K562 (cell line): ENCODE data around the gene MEI4. TPM values are rescaled to one million over a fixed set of nuclear protein-coding genes. Genes with fewer than 3 reads are reported as not detected.

Experiments
- ATAC-seq: fragments of 200-7000 bp; cut with Tn5 transposase; 3 replicates; pipeline ENCODE4 v1.9.1; 2020; ENCODE audit warnings: moderate library complexity
- BruUV-seq: library from RNA; stranded (reverse); fragments of 400-500 nt; replicated peaks from 2 replicates; lab custom pipeline; 2021; lab: Mats Ljungman, UMichigan
- CTCF ChIA-PET: fragments of 300-600 bp; formaldehyde crosslinking; extraction: SDS; loops from one replicate; lab custom pipeline; 2021; ENCODE audit warnings: low intra/inter-chr PET ratio; lab: Yijun Ruan, JAX
- POLR2A ChIA-PET: fragments of 300-600, 350-650 bp; sonication (Branson Sonifier 250); formaldehyde crosslinking; extraction: SDS; loops from one replicate; lab custom pipeline; 2021; ENCODE audit warnings: antibody characterized with exemption, inconsistent platforms; lab: Yijun Ruan, JAX
- DNase-seq, 4 experiments: peaks; one replicate each; pipeline versions ENCODE4 v3.0.0 to v3.0.0-alpha.2; 2011 to 2018; ENCODE audit warnings: low spot score in 3 of 4, mixed read lengths in 3 of 4; ENCODE audit errors: extremely low read depth in 1 of 4
- FAIRE-seq: peaks from 2 replicates; lab custom pipeline; 2011; peaks lifted over from hg19 to GRCh38; lab: Jason Lieb, UNC
- H2AFZ ChIP-seq: 2 replicates; pipeline ENCODE4 v1.6.0; 2011; ENCODE audit warnings: low read depth, low read length, control low read depth, inconsistent platforms
- H3K27ac ChIP-seq: fragments of 200-600 bp; 3 replicates; pipeline ENCODE4 v1.8.0; 2011; ENCODE audit warnings: low read depth, mild to moderate bottlenecking, control low read depth, inconsistent platforms, low read length, moderate library complexity, mixed read lengths; ENCODE audit errors: extremely low read depth
- H3K27me3 ChIP-seq, 2 experiments: fragments of 300-600 bp in 1 of 2; 2 replicates in 1 of 2; 3 replicates in 1 of 2; pipeline versions ENCODE4 v1.6.0 to v1.8.0; 2011; ENCODE audit warnings: inconsistent platforms in 2 of 2, low read length in 2 of 2, mild to moderate bottlenecking in 1 of 2, mixed read lengths in 1 of 2, moderate library complexity in 1 of 2; ENCODE audit not compliant: control insufficient read depth in 2 of 2, insufficient read depth in 2 of 2
- H3K36me3 ChIP-seq: fragments of 300-600 bp; 3 replicates; pipeline ENCODE4 v1.8.0; 2011; ENCODE audit warnings: mild to moderate bottlenecking, low read length, inconsistent platforms; ENCODE audit not compliant: control insufficient read depth, insufficient read depth
- H3K4me1 ChIP-seq, 2 experiments: fragments of 200-600 bp in 1 of 2; replicated peaks in 1 of 2; 2 replicates in 1 of 2; 3 replicates in 1 of 2; pipeline versions ENCODE4 v1.5.1 to v1.8.0; 2011; ENCODE audit warnings: inconsistent platforms in 2 of 2, low read length in 2 of 2, mild to moderate bottlenecking in 1 of 2, mixed read lengths in 1 of 2, moderate library complexity in 1 of 2; ENCODE audit not compliant: control insufficient read depth in 2 of 2, insufficient read depth in 2 of 2
- H3K4me2 ChIP-seq: 2 replicates; pipeline ENCODE4 v1.6.1; 2011; ENCODE audit warnings: low read length, control low read depth, inconsistent platforms, mixed read lengths; ENCODE audit not compliant: insufficient read depth
- H3K4me3 ChIP-seq: fragments of 200-600 bp; sonication (generic), shearing (Covaris generic); 2 replicates; pipeline ENCODE4 v1.5.1; 2016; ENCODE audit warnings: control low read depth, inconsistent platforms
- H3K79me2 ChIP-seq: fragments of 200-600 bp; 3 replicates; pipeline ENCODE4 v1.8.0; 2011; ENCODE audit warnings: low read length, inconsistent platforms; ENCODE audit not compliant: control insufficient read depth, insufficient read depth
- H3K9ac ChIP-seq, 2 experiments: 2 replicates each; pipeline versions ENCODE4 v1.6.0 to v1.6.1; 2011; ENCODE audit warnings: low read depth in 2 of 2, low read length in 2 of 2, control low read depth in 1 of 2, inconsistent platforms in 1 of 2, mild to moderate bottlenecking in 1 of 2, mixed read lengths in 1 of 2; ENCODE audit not compliant: insufficient read depth in 1 of 2
- H3K9me1 ChIP-seq: one replicate; pipeline ENCODE4 v1.6.0; 2011; ENCODE audit warnings: inconsistent platforms, mild to moderate bottlenecking, low read length, moderate library complexity; ENCODE audit not compliant: control insufficient read depth, insufficient read depth
- H3K9me3 ChIP-seq: replicated peaks from 2 replicates; pipeline ENCODE4 v1.5.1; 2011; ENCODE audit warnings: low read depth, low read length, inconsistent platforms; ENCODE audit not compliant: control insufficient read depth, insufficient read depth
- H4K20me1 ChIP-seq: replicated peaks from 2 replicates; pipeline ENCODE4 v1.6.1; 2011; ENCODE audit warnings: low read length, inconsistent platforms, mixed read lengths; ENCODE audit not compliant: control insufficient read depth, insufficient read depth
- E2F8 ChIP-seq: fragments of 450-650 bp; IDR thresholded peaks from 2 replicates; pipeline ENCODE4 v1.7.1; 2018; ENCODE audit warnings: mild to moderate bottlenecking, low read depth; ENCODE audit not compliant: partially characterized antibody
- GATA2 ChIP-seq: sonication (generic); formaldehyde crosslinking; IDR thresholded peaks from 2 replicates; pipeline ENCODE4 v1.4.0; 2020; ENCODE audit warnings: mild to moderate bottlenecking, missing genetic modification reagents
- KDM2B ChIP-seq: fragments of 250-450 bp; sonication (Bioruptor Pico); IDR thresholded peaks from 2 replicates; pipeline ENCODE4 v1.8.0; 2021; ENCODE audit warnings: mild to moderate bottlenecking, moderate library complexity
- MEF2A ChIP-seq: IDR thresholded peaks from 2 replicates; pipeline ENCODE4 v1.6.1; 2011; ENCODE audit warnings: low read depth, mild to moderate bottlenecking, low read length, moderate library complexity; ENCODE audit not compliant: control insufficient read depth
- NFE2L1 ChIP-seq: fragments of 450-650 bp; IDR thresholded peaks from 2 replicates; pipeline ENCODE4 v1.6.1; 2016; ENCODE audit warnings: missing genetic modification characterization, low read depth, mild to moderate bottlenecking, missing compliant biosample characterization, moderate library complexity, borderline replicate concordance
- PML ChIP-seq: IDR thresholded peaks from 2 replicates; pipeline ENCODE4 v1.6.1; 2012; ENCODE audit warnings: low read length, inconsistent platforms
- TRIM24 ChIP-seq, 2 experiments: fragments of 450-650 bp; IDR thresholded peaks; 2 replicates each; pipeline ENCODE4 v1.6.1; 2016
- ZNF311 ChIP-seq: fragments of 250-450 bp; sonication (Bioruptor Pico); IDR thresholded peaks from 2 replicates; pipeline ENCODE4 v1.4.0; 2020; ENCODE audit warnings: mild to moderate bottlenecking, moderate library complexity
- ZNF586 ChIP-seq: fragments of 450-650 bp; formaldehyde crosslinking; conservative IDR thresholded peaks from 2 replicates; pipeline ENCODE4 v1.4.0; 2020; ENCODE audit warnings: mild to moderate bottlenecking, moderate library complexity
- ZNF668 ChIP-seq: fragments of 250-450 bp; sonication (Bioruptor Pico); IDR thresholded peaks from 2 replicates; pipeline ENCODE4 v1.8.0; 2022; ENCODE audit warnings: mild to moderate bottlenecking, inconsistent platforms
- ZNF717 ChIP-seq: fragments of 250-450 bp; sonication (Bioruptor Pico); IDR thresholded peaks from 2 replicates; pipeline ENCODE4 v1.5.0; 2021
- ZSCAN29 ChIP-seq: fragments of 450-650 bp; IDR thresholded peaks from 2 replicates; pipeline ENCODE4 v1.6.1; 2017
- WGBS: fragments of 100-300 bp; shearing (Covaris generic); methylation state at CpG from one replicate; pipeline ENCODE4 v1.1.6; 2016; ENCODE audit warnings: low coverage, mixed read lengths; ENCODE audit not compliant: insufficient coverage; ENCODE audit errors: missing lambda C conversion rate; 5-methylcytosine and 5-hydroxymethylcytosine counted together
- in situ Hi-C: fragments of 300-500 bp; cut with MboI; formaldehyde crosslinking; loops from 4 replicates; pipeline ENCODE4 v1.15.0; 2018; ENCODE audit warnings: inconsistent platforms, mixed read lengths
- intact Hi-C: fragments of 100-400 bp; cut with micrococcal nuclease; formaldehyde crosslinking; loops from 2 replicates; pipeline ENCODE4 v1.14.2; 2022
- polyA plus RNA-seq, 8 experiments: library from polyadenylated mRNA; depleted of rRNA in 4 of 8; stranded (reverse) in 5 of 8; unstranded in 3 of 8; fragments of >200 nt; fragmentation: Nextera tagmentation in 2 of 8; fragmentation: Illumina TruSeq in 1 of 8; extraction: Ambion mirVana in 2 of 8; extraction: Trizol in 1 of 8; gene quantifications; 2 replicates each; pipeline versions ENCODE4 v1.2.1 to v1.2.3, GENCODE V29; 2011 to 2014; ENCODE audit warnings: inconsistent platforms in 1 of 8, missing spikeins in 1 of 8
- total RNA-seq, 7 experiments: library from RNA; depleted of rRNA in 6 of 7; stranded (reverse); fragments of >200 nt in 6 of 7; fragmentation: Illumina TruSeq in 2 of 7; extraction: Trizol in 2 of 7; gene quantifications; 2 replicates each; pipeline versions ENCODE4 v1.2.1 to v1.2.3, GENCODE V29; 2011 to 2021; ENCODE audit warnings: low replicate concordance in 1 of 7
- TF ChIP-seq, protein P1 (sequence below): fragments of 450-650 bp; IDR thresholded peaks from 2 replicates; pipeline ENCODE4 v1.6.1; 2016; ENCODE audit warnings: borderline replicate concordance
- TF ChIP-seq, protein P2 (sequence below): fragments of 450-650 bp; IDR thresholded peaks from 2 replicates; pipeline ENCODE4 v1.6.1; 2016
- TF ChIP-seq, protein P3 (sequence below): fragments of 450-650 bp; conservative IDR thresholded peaks from 2 replicates; pipeline ENCODE4 v1.6.1; 2016; ENCODE audit warnings: missing genetic modification characterization, low read depth, mild to moderate bottlenecking, control low read depth, missing compliant biosample characterization

Gene MEI4
- total and polyA plus RNA-seq, 9 of the 15 experiments (the other 6 are each of a cell fraction or from before 2014, with no cell fraction given), result not detected

DNA sequence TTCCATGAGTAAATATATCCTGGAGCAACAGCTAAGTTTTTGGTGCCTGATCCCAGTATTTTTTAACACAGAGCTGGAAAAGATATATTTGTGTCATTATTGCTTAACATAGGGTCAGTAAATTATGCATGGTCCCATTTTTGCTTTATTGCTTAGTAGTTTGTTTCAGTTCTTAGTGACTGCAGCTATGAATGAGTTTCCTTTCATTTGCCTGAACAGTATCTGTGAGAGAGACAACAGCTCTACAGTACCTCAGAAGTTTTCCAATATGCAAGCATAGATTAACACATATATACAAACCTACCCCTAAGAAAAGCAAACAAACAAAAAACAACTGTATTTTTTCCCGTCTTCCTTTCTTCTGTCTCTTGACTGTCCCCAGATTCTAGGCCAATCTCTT, 160.3 kb downstream of the MEI4 start (continued):
- TF ChIP-seq, protein P1, sequence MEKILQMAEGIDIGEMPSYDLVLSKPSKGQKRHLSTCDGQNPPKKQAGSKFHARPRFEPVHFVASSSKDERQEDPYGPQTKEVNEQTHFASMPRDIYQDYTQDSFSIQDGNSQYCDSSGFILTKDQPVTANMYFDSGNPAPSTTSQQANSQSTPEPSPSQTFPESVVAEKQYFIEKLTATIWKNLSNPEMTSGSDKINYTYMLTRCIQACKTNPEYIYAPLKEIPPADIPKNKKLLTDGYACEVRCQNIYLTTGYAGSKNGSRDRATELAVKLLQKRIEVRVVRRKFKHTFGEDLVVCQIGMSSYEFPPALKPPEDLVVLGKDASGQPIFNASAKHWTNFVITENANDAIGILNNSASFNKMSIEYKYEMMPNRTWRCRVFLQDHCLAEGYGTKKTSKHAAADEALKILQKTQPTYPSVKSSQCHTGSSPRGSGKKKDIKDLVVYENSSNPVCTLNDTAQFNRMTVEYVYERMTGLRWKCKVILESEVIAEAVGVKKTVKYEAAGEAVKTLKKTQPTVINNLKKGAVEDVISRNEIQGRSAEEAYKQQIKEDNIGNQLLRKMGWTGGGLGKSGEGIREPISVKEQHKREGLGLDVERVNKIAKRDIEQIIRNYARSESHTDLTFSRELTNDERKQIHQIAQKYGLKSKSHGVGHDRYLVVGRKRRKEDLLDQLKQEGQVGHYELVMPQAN, result no peak
- TF ChIP-seq NFE2L1 (no peak), ZNF311 (no peak), E2F8 (no peak), ZNF717 (CRISPR knock-in tag) (no peak)

DNA sequence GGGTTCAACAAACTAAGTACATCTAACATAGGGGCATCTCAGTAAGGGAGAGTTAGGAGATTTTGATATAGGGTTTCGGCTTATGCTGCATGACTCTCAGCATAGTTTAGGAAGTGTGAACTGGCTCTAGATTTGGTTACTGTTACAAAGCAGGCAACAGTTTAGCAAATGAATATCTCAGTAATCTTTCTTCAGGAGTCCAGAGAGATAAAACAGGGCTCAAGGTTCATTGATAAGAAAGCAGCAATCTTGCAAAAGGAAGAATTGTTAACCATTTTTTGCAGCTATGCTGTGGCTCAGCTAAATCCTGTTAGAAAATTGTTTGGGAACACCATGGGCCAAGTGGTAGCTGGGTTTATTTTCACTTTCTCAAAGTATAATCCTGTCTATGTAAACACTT, 161.3 kb downstream of the MEI4 start:
- WGBS, result 0% methylated on average over 1 of the region's 1 CpG
- BruUV-seq, result no TSS peak
- POLR2A ChIA-PET, result no interaction called here
- Histone ChIP-seq H3K4me1 (no peaks in the 10 kb centered on the region), H4K20me1 (no peaks in the 10 kb centered on the region), H3K9me3 (no peaks in the 10 kb centered on the region), H3K4me2 (no peak overlapping the region), H3K27me3 (no peaks in the 10 kb centered on the region), H3K9ac (no peak overlapping the region), H3K9me1 (no peaks in the 10 kb centered on the region), H3K27ac (no peak overlapping the region), H3K4me3 (no peak overlapping the region), H2AFZ (no peak overlapping the region), H3K79me2 (no peaks in the 10 kb centered on the region), H3K36me3 (no peaks in the 10 kb centered on the region)
- in situ Hi-C loops (no loop called here), intact Hi-C loops (no loop called here)
- CTCF ChIA-PET, result no interaction called here
- FAIRE-seq (no peak), ATAC-seq (no peak), DNase-seq (no peak)
- TF ChIP-seq MEF2A, result no peak
- TF ChIP-seq ZSCAN29, result no peak
- TF ChIP-seq, protein P2, sequence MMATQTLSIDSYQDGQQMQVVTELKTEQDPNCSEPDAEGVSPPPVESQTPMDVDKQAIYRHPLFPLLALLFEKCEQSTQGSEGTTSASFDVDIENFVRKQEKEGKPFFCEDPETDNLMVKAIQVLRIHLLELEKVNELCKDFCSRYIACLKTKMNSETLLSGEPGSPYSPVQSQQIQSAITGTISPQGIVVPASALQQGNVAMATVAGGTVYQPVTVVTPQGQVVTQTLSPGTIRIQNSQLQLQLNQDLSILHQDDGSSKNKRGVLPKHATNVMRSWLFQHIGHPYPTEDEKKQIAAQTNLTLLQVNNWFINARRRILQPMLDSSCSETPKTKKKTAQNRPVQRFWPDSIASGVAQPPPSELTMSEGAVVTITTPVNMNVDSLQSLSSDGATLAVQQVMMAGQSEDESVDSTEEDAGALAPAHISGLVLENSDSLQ, result no peak
- TF ChIP-seq ZNF586 (CRISPR knock-in tag), result no peak
- no peak for TF ChIP-seq TRIM24 (IDR thresholded peaks at IDR 0.05)
- no peak for TF ChIP-seq ZNF668 (CRISPR knock-in tag)
- TF ChIP-seq, protein P3, sequence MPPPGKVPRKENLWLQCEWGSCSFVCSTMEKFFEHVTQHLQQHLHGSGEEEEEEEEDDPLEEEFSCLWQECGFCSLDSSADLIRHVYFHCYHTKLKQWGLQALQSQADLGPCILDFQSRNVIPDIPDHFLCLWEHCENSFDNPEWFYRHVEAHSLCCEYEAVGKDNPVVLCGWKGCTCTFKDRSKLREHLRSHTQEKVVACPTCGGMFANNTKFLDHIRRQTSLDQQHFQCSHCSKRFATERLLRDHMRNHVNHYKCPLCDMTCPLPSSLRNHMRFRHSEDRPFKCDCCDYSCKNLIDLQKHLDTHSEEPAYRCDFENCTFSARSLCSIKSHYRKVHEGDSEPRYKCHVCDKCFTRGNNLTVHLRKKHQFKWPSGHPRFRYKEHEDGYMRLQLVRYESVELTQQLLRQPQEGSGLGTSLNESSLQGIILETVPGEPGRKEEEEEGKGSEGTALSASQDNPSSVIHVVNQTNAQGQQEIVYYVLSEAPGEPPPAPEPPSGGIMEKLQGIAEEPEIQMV (tag), result no peak
- no peak for TF ChIP-seq KDM2B (CRISPR knock-in tag)
- TF ChIP-seq PML, result no peak
- no peak for TF ChIP-seq GATA2 (CRISPR knock-in tag)
